AG09319 (cell line): ENCODE measurements around the gene OSM.

ENCODE experiments used
- DNase-seq: peaks from one replicate; pipeline ENCODE4 v3.0.0-alpha.2; 2010; ENCODE audit warnings: low read depth; ENCODE audit errors: extremely low read depth
- TF ChIP-seq, protein P1 (sequence below): IDR thresholded peaks from 2 replicates; pipeline ENCODE4 v1.5.1; 2011; ENCODE audit warnings: low read depth, mild to moderate bottlenecking, inconsistent platforms, low read length, moderate library complexity

Gene OSM

DNA sequence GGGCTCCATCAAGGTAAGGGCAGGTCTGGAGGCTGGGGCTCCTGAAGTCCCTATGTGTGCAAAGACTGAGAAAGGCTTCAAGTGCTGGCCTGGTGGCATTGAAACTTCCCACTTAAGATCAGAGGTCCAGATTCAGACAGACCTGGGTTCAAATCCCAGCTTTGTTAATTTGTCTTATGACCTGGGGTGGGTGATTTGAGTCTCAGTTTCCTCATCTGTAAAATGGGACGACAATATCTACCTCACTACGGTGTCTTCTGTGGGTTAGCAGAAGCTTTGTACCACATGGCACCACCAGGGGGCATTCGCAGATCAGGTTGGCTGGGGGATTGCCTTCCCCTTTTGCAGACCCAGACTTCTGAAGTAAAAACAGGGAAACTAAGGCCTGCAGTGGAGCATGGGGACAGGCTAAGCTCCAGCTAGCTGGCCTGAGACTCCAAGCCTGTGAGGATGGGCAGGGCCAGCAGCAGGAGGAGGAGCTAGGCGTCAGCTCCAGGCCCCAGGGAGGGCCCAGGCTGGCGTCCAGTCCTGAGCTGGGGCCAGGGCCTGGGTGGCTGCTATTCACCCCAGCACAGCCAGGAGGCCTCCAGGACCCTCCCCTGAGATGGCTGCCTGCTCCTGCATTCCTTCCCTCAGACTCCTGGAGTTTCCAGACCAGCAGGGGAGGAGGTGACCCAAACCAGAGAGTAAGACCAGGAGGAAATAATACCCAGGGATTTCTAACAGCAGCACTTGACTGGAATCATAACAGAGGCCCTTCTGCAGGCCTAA, 21.2 kb upstream of the OSM start:
- TF ChIP-seq, protein P1, sequence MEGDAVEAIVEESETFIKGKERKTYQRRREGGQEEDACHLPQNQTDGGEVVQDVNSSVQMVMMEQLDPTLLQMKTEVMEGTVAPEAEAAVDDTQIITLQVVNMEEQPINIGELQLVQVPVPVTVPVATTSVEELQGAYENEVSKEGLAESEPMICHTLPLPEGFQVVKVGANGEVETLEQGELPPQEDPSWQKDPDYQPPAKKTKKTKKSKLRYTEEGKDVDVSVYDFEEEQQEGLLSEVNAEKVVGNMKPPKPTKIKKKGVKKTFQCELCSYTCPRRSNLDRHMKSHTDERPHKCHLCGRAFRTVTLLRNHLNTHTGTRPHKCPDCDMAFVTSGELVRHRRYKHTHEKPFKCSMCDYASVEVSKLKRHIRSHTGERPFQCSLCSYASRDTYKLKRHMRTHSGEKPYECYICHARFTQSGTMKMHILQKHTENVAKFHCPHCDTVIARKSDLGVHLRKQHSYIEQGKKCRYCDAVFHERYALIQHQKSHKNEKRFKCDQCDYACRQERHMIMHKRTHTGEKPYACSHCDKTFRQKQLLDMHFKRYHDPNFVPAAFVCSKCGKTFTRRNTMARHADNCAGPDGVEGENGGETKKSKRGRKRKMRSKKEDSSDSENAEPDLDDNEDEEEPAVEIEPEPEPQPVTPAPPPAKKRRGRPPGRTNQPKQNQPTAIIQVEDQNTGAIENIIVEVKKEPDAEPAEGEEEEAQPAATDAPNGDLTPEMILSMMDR: peak; percentile 51
- DNase-seq: peak; percentile 87

DNA sequence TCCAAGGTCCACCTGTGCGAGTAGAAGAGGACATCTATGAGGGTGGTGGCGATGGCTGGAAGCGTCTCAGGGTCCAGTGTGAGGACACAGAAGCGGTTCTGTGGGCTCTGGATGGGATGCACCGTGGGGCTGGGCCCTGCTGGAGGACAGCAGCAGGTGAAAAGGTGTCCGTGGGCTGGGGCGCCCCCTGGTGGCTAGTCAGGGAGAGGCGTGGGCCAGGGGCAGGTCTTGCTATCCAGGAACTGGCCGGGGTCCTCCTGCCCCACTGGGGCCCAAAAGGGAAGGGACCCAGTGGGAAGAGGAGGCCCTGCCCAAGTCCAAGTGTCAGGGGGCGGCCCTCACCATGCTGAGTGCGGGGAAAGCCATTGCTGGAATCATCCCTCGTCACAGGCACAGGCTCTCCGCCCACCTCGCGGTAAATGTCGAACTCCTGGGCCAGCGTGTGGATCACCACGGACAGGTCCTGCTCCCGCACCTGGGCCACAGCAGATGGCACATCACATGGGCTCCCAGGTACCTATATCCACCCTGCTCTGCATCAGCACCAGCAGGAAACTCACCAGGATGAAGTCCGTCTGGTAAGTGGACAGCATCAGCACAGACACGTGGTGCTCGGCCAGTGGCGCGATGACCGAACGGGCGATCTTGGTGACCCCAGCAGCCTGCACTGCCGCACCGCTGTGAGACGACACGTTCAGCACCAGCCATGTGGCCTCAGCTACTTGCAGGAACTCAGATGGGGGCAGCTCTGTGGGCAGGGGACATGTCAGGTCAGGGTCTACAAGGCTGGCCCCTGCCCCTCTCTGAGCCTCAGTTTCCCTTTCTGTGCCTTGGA, 20.4 kb upstream of the OSM start:
- TF ChIP-seq, protein P1: peak; percentile 81
- no peak for DNase-seq

DNA sequence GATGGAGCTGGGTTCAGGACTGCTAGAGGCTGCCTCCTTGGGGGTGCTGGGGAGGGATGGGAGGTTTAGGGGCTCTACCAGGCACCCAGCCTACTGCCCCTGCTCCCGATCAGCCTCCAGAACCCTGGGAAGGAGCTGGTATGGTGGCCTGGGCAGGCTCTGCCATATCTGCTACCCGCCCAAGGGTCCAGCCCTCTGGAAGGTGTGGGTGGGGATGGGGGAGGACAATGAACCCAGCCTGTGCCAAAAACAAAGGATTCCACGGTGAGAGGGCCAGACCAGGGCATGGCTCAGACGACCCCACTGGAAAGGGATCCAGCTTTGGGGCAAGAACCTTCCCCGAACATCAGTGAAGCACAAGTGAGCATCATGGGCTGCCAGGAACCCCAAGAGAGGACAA, 19.7 kb upstream of the OSM start:
- DNase-seq: no peak
- TF ChIP-seq, protein P1: no peak

DNA sequence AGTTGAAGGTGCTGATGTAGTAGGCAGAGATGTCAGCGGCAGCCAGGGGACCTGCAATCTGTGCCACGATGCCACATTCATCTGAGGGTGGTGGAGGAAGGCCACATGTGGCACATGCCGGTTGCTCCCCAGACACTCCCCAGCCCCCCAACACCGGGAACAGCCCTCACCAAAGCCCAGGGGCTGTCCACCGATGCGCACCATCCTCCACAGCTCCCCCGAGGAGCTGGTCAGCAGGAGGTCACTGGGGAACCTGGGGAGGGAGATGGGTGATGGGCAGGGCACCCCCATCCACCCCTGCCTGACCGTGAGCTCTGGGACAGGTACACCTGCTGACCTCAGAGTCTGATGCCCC, 19.2 kb upstream of the OSM start:
- no peak for DNase-seq
- TF ChIP-seq, protein P1: no peak

DNA sequence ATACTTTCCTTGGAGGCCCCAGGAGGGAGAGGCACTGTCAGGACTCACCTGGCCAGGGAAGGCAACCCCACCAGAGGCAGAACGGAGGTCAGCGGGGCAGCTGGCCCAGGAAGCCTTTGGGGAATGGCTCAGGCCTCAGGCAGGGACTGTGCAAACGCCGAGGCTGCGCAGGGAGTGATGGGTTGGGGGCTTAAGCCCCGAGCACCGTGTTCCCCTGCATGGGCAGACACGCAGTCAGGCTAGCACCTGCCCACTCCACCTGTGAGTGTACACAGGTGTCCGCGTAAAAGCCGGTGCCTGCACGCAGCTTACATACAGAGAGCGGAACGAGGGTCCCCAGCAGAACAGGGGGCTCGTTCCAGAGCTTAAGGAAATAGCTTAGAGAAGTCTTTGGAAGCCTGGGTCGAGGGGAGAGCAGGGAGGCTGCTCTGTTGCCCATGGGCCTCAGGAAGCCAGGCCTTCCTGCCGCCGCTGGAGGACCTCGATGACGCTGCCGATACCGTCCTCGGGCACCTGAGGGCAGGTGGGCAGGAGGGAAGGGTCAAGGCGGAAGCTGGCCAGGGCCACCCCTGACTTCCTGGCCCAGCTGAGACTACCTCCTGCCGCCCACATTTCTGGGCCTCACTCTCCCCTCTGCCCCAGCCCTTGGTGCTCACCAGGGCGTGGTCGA, 18.7 kb upstream of the OSM start:
- TF ChIP-seq, protein P1: no peak

DNA sequence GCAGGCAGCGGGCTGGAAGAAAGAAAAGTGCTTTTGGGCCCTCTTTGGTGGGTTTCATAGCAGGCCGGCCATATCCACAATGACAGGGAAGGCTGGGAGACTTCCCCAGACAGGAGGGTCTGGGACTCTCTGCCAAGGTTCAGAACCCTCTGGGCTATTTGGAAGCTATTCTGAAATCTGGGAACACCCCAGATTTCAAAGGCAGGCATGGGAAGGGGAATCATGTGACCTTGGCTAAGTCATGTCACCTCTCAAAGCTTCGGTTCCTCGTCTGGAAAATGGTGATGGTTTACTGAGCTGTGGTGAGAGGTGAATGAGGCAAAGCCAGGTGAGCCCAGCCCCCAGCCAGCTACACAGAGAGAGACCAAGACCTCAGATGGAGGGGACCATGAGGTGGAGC, 18.0 kb upstream of the OSM start:
- no peak for DNase-seq
- TF ChIP-seq, protein P1: no peak

More for the DNA sequence above, 18.7 kb upstream of the OSM start:
- no peak for DNase-seq

DNA sequence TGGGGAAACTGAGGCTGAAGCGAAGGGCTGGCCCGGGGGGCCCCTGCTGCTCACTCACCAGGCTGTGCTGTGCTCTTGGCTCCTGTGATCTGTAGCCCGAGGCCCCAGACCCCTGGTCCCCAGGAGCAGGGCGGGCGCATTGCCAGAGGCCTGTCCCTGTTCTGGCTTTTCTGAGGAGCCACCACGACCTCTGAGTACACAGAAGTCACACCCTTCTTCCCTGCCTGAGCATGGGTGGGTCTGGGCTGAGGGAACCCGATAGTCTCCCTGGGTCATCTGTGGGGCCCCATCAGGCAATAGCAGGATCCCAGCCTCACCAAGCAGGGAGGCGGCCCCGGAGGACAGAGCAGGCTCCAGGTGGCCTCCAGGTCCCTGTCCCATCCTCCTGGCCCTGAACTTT, 17.5 kb upstream of the OSM start:
- DNase-seq: no peak
- TF ChIP-seq, protein P1: no peak
